Stimulated activated CD8-positive, alpha-beta memory T cell treated with anti-CD3 and anti-CD28 coated beads, Interleukin-12 subunit alpha, Interleukin-12 subunit beta, amount 100 ng/mL, for 4 hours (primary cell): ENCODE data around the gene PTPRN2.

Experiments
- DNase-seq: peaks from one replicate; pipeline ENCODE4 v3.0.0-alpha.2; 2020; ENCODE audit warnings: low read depth

Gene PTPRN2

GRCh38 chr7:157770716-157771320 is 816.8 kb downstream of the PTPRN2 start:
- no peak for DNase-seq

GRCh38 chr7:157769526-157770215 is 818.0 kb downstream of the PTPRN2 start:
- DNase-seq: no peak

- no peak for DNase-seq
Observed at GRCh38 chr7:157769086-157769485, 818.5 kb downstream of the PTPRN2 start.

GRCh38 chr7:157768198-157768597 is 819.4 kb downstream of the PTPRN2 start:
- no peak for DNase-seq

- no peak for DNase-seq
Observed at GRCh38 chr7:157767506-157768197, 820.0 kb downstream of the PTPRN2 start.

- DNase-seq: no peak
Observed at GRCh38 chr7:157766098-157766497, 821.5 kb downstream of the PTPRN2 start.

- DNase-seq: no peak
Observed at GRCh38 chr7:157764946-157765537, 822.6 kb downstream of the PTPRN2 start.

GRCh38 chr7:157764193-157764592 is 823.4 kb downstream of the PTPRN2 start:
- no peak for DNase-seq

- no peak for DNase-seq
Observed at GRCh38 chr7:157763279-157764000, 824.2 kb downstream of the PTPRN2 start.

- no peak for DNase-seq
Observed at GRCh38 chr7:157762824-157763223, 824.8 kb downstream of the PTPRN2 start.

GRCh38 chr7:157760004-157760730 is 827.5 kb downstream of the PTPRN2 start:
- no peak for DNase-seq

- DNase-seq: no peak
Observed at GRCh38 chr7:157759246-157759805, 828.3 kb downstream of the PTPRN2 start.

GRCh38 chr7:157758468-157759245 is 829.0 kb downstream of the PTPRN2 start:
- no peak for DNase-seq

GRCh38 chr7:157757776-157758467 is 829.7 kb downstream of the PTPRN2 start:
- DNase-seq: no peak

- DNase-seq: no peak
Observed at GRCh38 chr7:157757211-157757610, 830.4 kb downstream of the PTPRN2 start.

GRCh38 chr7:157755741-157756140 is 831.9 kb downstream of the PTPRN2 start:
- DNase-seq: no peak

GRCh38 chr7:157754416-157754790 is 833.2 kb downstream of the PTPRN2 start:
- DNase-seq: no peak

GRCh38 chr7:157753713-157754415 is 833.8 kb downstream of the PTPRN2 start:
- DNase-seq: no peak

- no peak for DNase-seq
Observed at GRCh38 chr7:157752832-157753291, 834.8 kb downstream of the PTPRN2 start.
